HepG2 (cell line): Measurements from ENCODE around the gene UTS2R. TPM values are rescaled to one million over a fixed set of nuclear protein-coding genes. Genes with fewer than 3 reads are reported as not detected.
A peak's percentile ranks its signal among the peaks of the same experiment; 100 is the strongest.

ENCODE experiments used
- FOXC1 ChIP-seq: sonication (generic); formaldehyde crosslinking; IDR thresholded peaks from 2 replicates; pipeline ENCODE4 v1.8.0; 2022; ENCODE audit warnings: mild to moderate bottlenecking, missing genetic modification reagents, borderline replicate concordance
- FOXJ3 ChIP-seq: sonication (generic); formaldehyde crosslinking; IDR thresholded peaks from 2 replicates; pipeline ENCODE4 v1.4.0; 2020; ENCODE audit warnings: missing genetic modification reagents, mild to moderate bottlenecking, borderline replicate concordance
- SKI ChIP-seq: fragments of 450-650 bp; IDR thresholded peaks from one replicate; pipeline ENCODE4 v1.6.1; 2018; ENCODE audit warnings: mild to moderate bottlenecking; ENCODE audit not compliant: partially characterized antibody
- SOX6 ChIP-seq, 2 experiments: fragments of 450-650 bp in 1 of 2; sonication (generic) in 1 of 2; formaldehyde crosslinking in 1 of 2; IDR thresholded peaks; 2 replicates each; pipeline versions ENCODE4 v1.4.0 to v1.6.1; 2017 to 2020; ENCODE audit warnings: antibody characterized with exemption in 1 of 2, mild to moderate bottlenecking in 1 of 2, missing genetic modification reagents in 1 of 2
- XBP1 ChIP-seq: sonication (generic); formaldehyde crosslinking; IDR thresholded peaks from 2 replicates; pipeline ENCODE4 v1.5.0; 2020; ENCODE audit warnings: missing genetic modification reagents
- ZNF101 ChIP-seq: sonication (generic); formaldehyde crosslinking; IDR thresholded peaks from 2 replicates; pipeline ENCODE4 v1.4.0; 2020; ENCODE audit warnings: mild to moderate bottlenecking, low read depth, missing genetic modification reagents, borderline replicate concordance
- ZNF431 ChIP-seq: sonication (generic); formaldehyde crosslinking; IDR thresholded peaks from 2 replicates; pipeline ENCODE4 v1.9.0; 2022; ENCODE audit warnings: missing genetic modification reagents, low read depth, mild to moderate bottlenecking, borderline replicate concordance
- ZNF451 ChIP-seq: sonication (generic); formaldehyde crosslinking; IDR thresholded peaks from 2 replicates; pipeline ENCODE4 v1.5.0; 2020; ENCODE audit warnings: mild to moderate bottlenecking, missing genetic modification reagents
- polyA plus RNA-seq, 8 experiments: library from polyadenylated mRNA; depleted of rRNA in 3 of 8; stranded (reverse) in 7 of 8; unstranded in 1 of 8; fragments of >200 nt; fragmentation: Illumina TruSeq in 4 of 8; extraction: Trizol in 4 of 8; gene quantifications; 2 replicates each; pipeline versions ENCODE4 v1.2.1 to v1.2.3, GENCODE V29; 2011 to 2016; ENCODE audit warnings: low read depth in 4 of 8, missing spikeins in 1 of 8, mixed read lengths in 1 of 8; ENCODE audit not compliant: insufficient read depth in 1 of 8
- total RNA-seq, 5 experiments: library from RNA; depleted of rRNA; stranded (reverse); fragments of >200 nt; fragmentation: Illumina TruSeq; extraction: Trizol; gene quantifications; 2 replicates each; pipeline ENCODE4 v1.2.3, GENCODE V29; 2016; ENCODE audit warnings: low read depth in 1 of 5
- TF ChIP-seq, protein P1 (sequence below): sonication (generic); formaldehyde crosslinking; IDR thresholded peaks from 2 replicates; pipeline ENCODE4 v1.4.0; 2020; ENCODE audit warnings: missing genetic modification reagents, borderline replicate concordance
- TF ChIP-seq, protein P2 (sequence below): sonication (generic); formaldehyde crosslinking; IDR thresholded peaks from 2 replicates; pipeline ENCODE4 v1.4.0; 2020; ENCODE audit warnings: mild to moderate bottlenecking, missing genetic modification reagents, borderline replicate concordance
- TF ChIP-seq, protein P3 (sequence below): sonication (generic); formaldehyde crosslinking; IDR thresholded peaks from 2 replicates; pipeline ENCODE4 v1.5.0; 2020; ENCODE audit warnings: missing genetic modification reagents
- TF ChIP-seq, protein P4 (sequence below): sonication (generic); formaldehyde crosslinking; IDR thresholded peaks from 2 replicates; pipeline ENCODE4 v1.5.1; 2020; ENCODE audit warnings: mild to moderate bottlenecking, missing genetic modification reagents, moderate library complexity
- TF ChIP-seq, protein P5 (sequence below): fragments of 450-650 bp; IDR thresholded peaks from 2 replicates; pipeline ENCODE4 v1.6.1; 2017

UTS2R gene
- total and polyA plus RNA-seq, 2 of the 13 experiments (the other 11 are each of a cell fraction or from before 2014, with no cell fraction given): 0.13 to 0.15 TPM

DNA sequence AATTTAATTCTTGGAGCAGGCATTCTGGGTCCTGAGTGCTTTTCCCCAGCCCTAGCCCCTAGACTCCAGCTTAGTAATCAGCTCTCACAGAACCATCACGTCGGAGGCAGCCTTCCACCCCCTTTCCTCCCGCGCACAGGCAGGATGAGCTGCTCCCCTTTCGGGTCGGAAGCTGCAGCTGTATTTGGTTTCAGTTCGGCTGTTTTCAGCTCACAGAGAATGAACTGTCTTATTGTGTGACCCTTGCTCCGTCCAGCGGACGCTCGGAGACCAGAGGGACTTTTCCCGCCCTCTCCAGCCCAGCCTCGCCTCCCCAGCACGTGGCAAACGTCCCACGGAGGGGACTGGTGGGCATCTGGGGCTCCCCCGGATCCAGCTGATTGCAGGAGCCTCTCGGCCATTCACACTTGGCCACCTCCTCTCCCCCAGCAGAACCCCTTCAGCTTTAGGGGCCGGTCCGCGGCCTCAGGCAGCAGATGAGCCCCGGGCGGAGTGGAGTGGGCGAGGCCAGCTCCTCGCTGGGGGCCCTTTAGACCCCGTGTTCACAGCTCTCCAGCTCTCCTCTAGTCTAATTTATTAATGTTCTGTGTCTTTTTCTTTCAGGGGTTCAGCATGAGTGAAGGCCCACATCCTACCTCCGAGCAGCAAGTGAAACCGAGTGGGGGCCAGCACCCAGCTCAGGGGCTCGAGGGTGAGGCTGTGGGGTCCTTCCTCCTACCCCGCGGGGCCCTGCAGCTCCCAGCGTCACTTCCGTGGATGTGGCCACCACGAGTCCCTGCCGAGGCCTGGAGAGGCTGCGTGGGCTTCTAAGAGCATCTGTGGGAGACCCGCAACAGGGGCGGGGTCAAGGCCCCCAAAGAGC, 863 bp upstream of the UTS2R start (continued):
- TF ChIP-seq, protein P1, sequence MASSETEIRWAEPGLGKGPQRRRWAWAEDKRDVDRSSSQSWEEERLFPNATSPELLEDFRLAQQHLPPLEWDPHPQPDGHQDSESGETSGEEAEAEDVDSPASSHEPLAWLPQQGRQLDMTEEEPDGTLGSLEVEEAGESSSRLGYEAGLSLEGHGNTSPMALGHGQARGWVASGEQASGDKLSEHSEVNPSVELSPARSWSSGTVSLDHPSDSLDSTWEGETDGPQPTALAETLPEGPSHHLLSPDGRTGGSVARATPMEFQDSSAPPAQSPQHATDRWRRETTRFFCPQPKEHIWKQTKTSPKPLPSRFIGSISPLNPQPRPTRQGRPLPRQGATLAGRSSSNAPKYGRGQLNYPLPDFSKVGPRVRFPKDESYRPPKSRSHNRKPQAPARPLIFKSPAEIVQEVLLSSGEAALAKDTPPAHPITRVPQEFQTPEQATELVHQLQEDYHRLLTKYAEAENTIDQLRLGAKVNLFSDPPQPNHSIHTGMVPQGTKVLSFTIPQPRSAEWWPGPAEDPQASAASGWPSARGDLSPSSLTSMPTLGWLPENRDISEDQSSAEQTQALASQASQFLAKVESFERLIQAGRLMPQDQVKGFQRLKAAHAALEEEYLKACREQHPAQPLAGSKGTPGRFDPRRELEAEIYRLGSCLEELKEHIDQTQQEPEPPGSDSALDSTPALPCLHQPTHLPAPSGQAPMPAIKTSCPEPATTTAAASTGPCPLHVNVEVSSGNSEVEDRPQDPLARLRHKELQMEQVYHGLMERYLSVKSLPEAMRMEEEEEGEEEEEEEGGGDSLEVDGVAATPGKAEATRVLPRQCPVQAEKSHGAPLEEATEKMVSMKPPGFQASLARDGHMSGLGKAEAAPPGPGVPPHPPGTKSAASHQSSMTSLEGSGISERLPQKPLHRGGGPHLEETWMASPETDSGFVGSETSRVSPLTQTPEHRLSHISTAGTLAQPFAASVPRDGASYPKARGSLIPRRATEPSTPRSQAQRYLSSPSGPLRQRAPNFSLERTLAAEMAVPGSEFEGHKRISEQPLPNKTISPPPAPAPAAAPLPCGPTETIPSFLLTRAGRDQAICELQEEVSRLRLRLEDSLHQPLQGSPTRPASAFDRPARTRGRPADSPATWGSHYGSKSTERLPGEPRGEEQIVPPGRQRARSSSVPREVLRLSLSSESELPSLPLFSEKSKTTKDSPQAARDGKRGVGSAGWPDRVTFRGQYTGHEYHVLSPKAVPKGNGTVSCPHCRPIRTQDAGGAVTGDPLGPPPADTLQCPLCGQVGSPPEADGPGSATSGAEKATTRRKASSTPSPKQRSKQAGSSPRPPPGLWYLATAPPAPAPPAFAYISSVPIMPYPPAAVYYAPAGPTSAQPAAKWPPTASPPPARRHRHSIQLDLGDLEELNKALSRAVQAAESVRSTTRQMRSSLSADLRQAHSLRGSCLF (CRISPR knock-in tag): peak; percentile 85; the same call in 1 of the 2 replicates
- TF ChIP-seq, protein P2, sequence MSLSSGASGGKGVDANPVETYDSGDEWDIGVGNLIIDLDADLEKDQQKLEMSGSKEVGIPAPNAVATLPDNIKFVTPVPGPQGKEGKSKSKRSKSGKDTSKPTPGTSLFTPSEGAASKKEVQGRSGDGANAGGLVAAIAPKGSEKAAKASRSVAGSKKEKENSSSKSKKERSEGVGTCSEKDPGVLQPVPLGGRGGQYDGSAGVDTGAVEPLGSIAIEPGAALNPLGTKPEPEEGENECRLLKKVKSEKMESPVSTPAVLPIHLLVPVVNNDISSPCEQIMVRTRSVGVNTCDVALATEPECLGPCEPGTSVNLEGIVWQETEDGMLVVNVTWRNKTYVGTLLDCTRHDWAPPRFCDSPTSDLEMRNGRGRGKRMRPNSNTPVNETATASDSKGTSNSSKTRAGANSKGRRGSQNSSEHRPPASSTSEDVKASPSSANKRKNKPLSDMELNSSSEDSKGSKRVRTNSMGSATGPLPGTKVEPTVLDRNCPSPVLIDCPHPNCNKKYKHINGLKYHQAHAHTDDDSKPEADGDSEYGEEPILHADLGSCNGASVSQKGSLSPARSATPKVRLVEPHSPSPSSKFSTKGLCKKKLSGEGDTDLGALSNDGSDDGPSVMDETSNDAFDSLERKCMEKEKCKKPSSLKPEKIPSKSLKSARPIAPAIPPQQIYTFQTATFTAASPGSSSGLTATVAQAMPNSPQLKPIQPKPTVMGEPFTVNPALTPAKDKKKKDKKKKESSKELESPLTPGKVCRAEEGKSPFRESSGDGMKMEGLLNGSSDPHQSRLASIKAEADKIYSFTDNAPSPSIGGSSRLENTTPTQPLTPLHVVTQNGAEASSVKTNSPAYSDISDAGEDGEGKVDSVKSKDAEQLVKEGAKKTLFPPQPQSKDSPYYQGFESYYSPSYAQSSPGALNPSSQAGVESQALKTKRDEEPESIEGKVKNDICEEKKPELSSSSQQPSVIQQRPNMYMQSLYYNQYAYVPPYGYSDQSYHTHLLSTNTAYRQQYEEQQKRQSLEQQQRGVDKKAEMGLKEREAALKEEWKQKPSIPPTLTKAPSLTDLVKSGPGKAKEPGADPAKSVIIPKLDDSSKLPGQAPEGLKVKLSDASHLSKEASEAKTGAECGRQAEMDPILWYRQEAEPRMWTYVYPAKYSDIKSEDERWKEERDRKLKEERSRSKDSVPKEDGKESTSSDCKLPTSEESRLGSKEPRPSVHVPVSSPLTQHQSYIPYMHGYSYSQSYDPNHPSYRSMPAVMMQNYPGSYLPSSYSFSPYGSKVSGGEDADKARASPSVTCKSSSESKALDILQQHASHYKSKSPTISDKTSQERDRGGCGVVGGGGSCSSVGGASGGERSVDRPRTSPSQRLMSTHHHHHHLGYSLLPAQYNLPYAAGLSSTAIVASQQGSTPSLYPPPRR: peak; percentile 75; the same call in 1 of the 2 replicates
- TF ChIP-seq, protein P3, sequence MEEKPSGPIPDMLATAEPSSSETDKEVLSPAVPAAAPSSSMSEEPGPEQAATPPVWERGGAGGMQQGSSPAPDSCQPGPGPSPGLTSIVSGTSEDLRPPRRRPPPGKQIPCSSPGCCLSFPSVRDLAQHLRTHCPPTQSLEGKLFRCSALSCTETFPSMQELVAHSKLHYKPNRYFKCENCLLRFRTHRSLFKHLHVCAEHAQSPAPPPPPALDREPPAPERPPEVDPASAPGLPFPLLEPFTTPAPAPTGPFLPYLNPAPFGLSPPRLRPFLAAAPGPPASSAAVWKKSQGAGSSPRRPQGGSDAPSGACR: no peak
- TF ChIP-seq FOXC1 (CRISPR knock-in tag): peak; percentile 74; the same call in 1 of the 2 replicates
- no peak for TF ChIP-seq SKI
- TF ChIP-seq ZNF431 (CRISPR knock-in tag): peak; percentile 54; the same call in 1 of the 2 replicates
- TF ChIP-seq, protein P4, sequence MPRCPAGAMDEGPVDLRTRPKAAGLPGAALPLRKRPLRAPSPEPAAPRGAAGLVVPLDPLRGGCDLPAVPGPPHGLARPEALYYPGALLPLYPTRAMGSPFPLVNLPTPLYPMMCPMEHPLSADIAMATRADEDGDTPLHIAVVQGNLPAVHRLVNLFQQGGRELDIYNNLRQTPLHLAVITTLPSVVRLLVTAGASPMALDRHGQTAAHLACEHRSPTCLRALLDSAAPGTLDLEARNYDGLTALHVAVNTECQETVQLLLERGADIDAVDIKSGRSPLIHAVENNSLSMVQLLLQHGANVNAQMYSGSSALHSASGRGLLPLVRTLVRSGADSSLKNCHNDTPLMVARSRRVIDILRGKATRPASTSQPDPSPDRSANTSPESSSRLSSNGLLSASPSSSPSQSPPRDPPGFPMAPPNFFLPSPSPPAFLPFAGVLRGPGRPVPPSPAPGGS (CRISPR knock-in tag): peak; percentile 74; the same call in 1 of the 2 replicates
- TF ChIP-seq XBP1 (CRISPR knock-in tag): peak; percentile 86; the same call in 1 of the 2 replicates
- TF ChIP-seq ZNF451 (CRISPR knock-in tag): peak; percentile 49; the same call in 1 of the 2 replicates
- TF ChIP-seq SOX6 (IDR thresholded peaks at IDR 0.05): no peak
- peak; percentile 66 for TF ChIP-seq SOX6 (CRISPR knock-in tag; IDR thresholded peaks at IDR 0.05)
- TF ChIP-seq FOXJ3: peak; percentile 60; the same call in 1 of the 2 replicates
- TF ChIP-seq, protein P5, sequence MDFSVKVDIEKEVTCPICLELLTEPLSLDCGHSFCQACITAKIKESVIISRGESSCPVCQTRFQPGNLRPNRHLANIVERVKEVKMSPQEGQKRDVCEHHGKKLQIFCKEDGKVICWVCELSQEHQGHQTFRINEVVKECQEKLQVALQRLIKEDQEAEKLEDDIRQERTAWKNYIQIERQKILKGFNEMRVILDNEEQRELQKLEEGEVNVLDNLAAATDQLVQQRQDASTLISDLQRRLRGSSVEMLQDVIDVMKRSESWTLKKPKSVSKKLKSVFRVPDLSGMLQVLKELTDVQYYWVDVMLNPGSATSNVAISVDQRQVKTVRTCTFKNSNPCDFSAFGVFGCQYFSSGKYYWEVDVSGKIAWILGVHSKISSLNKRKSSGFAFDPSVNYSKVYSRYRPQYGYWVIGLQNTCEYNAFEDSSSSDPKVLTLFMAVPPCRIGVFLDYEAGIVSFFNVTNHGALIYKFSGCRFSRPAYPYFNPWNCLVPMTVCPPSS: no peak
- TF ChIP-seq ZNF101: no peak
